ENCODE results near the gene HMCN1. TPM values are rescaled to one million over a fixed set of nuclear protein-coding genes. Genes with fewer than 3 reads are reported as not detected.

Gene HMCN1
- polyA plus RNA-seq, 1 experiment = 20.9 TPM

- H3K27ac ChIP-seq (ENCODE audit: low read depth, low read length) = no peak overlapping the region
- DNase-seq (ENCODE audit: low read depth, low spot score) = no peak
- CTCF ChIA-PET = no interaction called here
Measured at GRCh38 chr1:185956881-185957280, 222.7 kb downstream of the HMCN1 start.

GRCh38 chr1:185957441-185958363, 223.5 kb downstream of the HMCN1 start:
- Histone ChIP-seq H3K27me3 (ENCODE audit: control insufficient read depth, insufficient read depth, low read length) (no peaks in the 10 kb centered on the region), H3K9me3 (ENCODE audit: control insufficient read depth, insufficient read depth, low read length) (no peaks in the 10 kb centered on the region), H3K4me3 (ENCODE audit: low read depth, low read length) (no peak overlapping the region), H3K27ac (ENCODE audit: low read depth, low read length) (no peak overlapping the region)
- POLR2A ChIA-PET = no interaction called here
- no peak for TF ChIP-seq CTCF (IDR thresholded peaks at IDR 0.05; ENCODE audit: low read depth, low read length)
- DNase-seq (ENCODE audit: low read depth, low spot score) = no peak
- CTCF ChIA-PET = no interaction called here

More at GRCh38 chr1:185956881-185957280, 222.7 kb downstream of the HMCN1 start:
- no peak overlapping the region for H3K4me3 ChIP-seq (ENCODE audit: low read depth, low read length)
- no peaks in the 10 kb centered on the region for H3K27me3 ChIP-seq (ENCODE audit: control insufficient read depth, insufficient read depth, low read length)
- no peaks in the 10 kb centered on the region for H3K9me3 ChIP-seq (ENCODE audit: control insufficient read depth, insufficient read depth, low read length)
- POLR2A ChIA-PET = no interaction called here
- no peak for TF ChIP-seq CTCF (IDR thresholded peaks at IDR 0.05; ENCODE audit: low read depth, low read length)

- CTCF ChIA-PET = interaction anchor here (0.6 kb wide), 1 partner anchor 8 kb away, joined by 4 read pairs; no protein-coding TSS in a partner anchor
- DNase-seq (ENCODE audit: low read depth, low spot score) = no peak
Measured at GRCh38 chr1:185960422-185961321, 226.5 kb downstream of the HMCN1 start.

GRCh38 chr1:185961664-185962063, 227.5 kb downstream of the HMCN1 start:
- no peak overlapping the region for H3K27ac ChIP-seq (ENCODE audit: low read depth, low read length)
- no peaks in the 10 kb centered on the region for H3K27me3 ChIP-seq (ENCODE audit: control insufficient read depth, insufficient read depth, low read length)
- ChIA-PET POLR2A (no interaction called here), CTCF (no interaction called here)
- H3K9me3 ChIP-seq (ENCODE audit: control insufficient read depth, insufficient read depth, low read length) = no peaks in the 10 kb centered on the region
- no peak for TF ChIP-seq CTCF (IDR thresholded peaks at IDR 0.05; ENCODE audit: low read depth, low read length)
- DNase-seq (ENCODE audit: low read depth, low spot score) = no peak
- H3K4me3 ChIP-seq (ENCODE audit: low read depth, low read length) = no peak overlapping the region

More at GRCh38 chr1:185960422-185961321, 226.5 kb downstream of the HMCN1 start:
- TF ChIP-seq CTCF (IDR thresholded peaks at IDR 0.05; ENCODE audit: low read depth, low read length) = no peak
- Histone ChIP-seq H3K9me3 (ENCODE audit: control insufficient read depth, insufficient read depth, low read length) (no peaks in the 10 kb centered on the region), H3K27me3 (ENCODE audit: control insufficient read depth, insufficient read depth, low read length) (no peaks in the 10 kb centered on the region), H3K4me3 (ENCODE audit: low read depth, low read length) (no peak overlapping the region), H3K27ac (ENCODE audit: low read depth, low read length) (no peak overlapping the region)
- POLR2A ChIA-PET = interaction anchor here (0.7 kb wide), 1 partner anchor 86 kb away, joined by 3 read pairs; no protein-coding TSS in a partner anchor
